IMR-90 (cell line): ENCODE data around the gene OGG1. TPM values are rescaled to one million over a fixed set of nuclear protein-coding genes. Genes with fewer than 3 reads are reported as not detected.
A peak's percentile ranks its signal among the peaks of the same experiment; 100 is the strongest.

Experiments used
- ATAC-seq: fragments of 200-7000 bp; cut with Tn5 transposase; 2 replicates; pipeline ENCODE4 v1.9.1; 2020; ENCODE audit warnings: low read depth, mild to moderate bottlenecking, moderate library complexity
- BruUV-seq: library from RNA; stranded (reverse); fragments of 400-500 nt; replicated peaks from 2 replicates; lab custom pipeline; 2021; lab: Mats Ljungman, UMichigan
- CTCF ChIA-PET: fragments of 300-600 bp; formaldehyde crosslinking; extraction: SDS; loops from one replicate; lab custom pipeline; 2021; ENCODE audit warnings: antibody characterized with exemption; lab: Yijun Ruan, JAX
- POLR2A ChIA-PET: fragments of 300-600 bp; sonication (Branson Sonifier 250); formaldehyde crosslinking; loops from one replicate; lab custom pipeline; 2022; ENCODE audit warnings: antibody characterized with exemption; ENCODE audit not compliant: unreplicated experiment; lab: Charles Lee
- DNase-seq: peaks from one replicate; pipeline ENCODE4 v3.0.0; 2013
- H2AFZ ChIP-seq: replicated peaks from 2 replicates; pipeline ENCODE3; 2013; ENCODE audit warnings: low read length, mild to moderate bottlenecking; ENCODE audit not compliant: poor library complexity
- H2AK5ac ChIP-seq: 2 replicates; pipeline ENCODE4 v1.6.1; 2013; ENCODE audit warnings: low read depth, low read length, inconsistent platforms
- H2AK9ac ChIP-seq: replicated peaks from 2 replicates; pipeline ENCODE3; 2013; ENCODE audit warnings: mild to moderate bottlenecking, low read depth, low read length, moderate library complexity; ENCODE audit not compliant: poor library complexity
- H2BK120ac ChIP-seq: 2 replicates; pipeline ENCODE4 v1.6.1; 2013; ENCODE audit warnings: low read depth, low read length, inconsistent platforms
- H2BK15ac ChIP-seq: 3 replicates; pipeline ENCODE4 v1.6.1; 2013; ENCODE audit warnings: low read depth, low read length, inconsistent platforms
- H2BK20ac ChIP-seq: 2 replicates; pipeline ENCODE4 v1.6.1; 2013; ENCODE audit warnings: low read depth, mild to moderate bottlenecking, inconsistent platforms, low read length, moderate library complexity
- H2BK5ac ChIP-seq: 2 replicates; pipeline ENCODE4 v1.6.1; 2013; ENCODE audit warnings: mild to moderate bottlenecking, low read depth, low read length, inconsistent platforms; ENCODE audit not compliant: poor library complexity, severe bottlenecking
- H3K14ac ChIP-seq: replicated peaks from 2 replicates; pipeline ENCODE4 v1.6.1; 2013; ENCODE audit warnings: low read depth, low read length, inconsistent platforms
- H3K18ac ChIP-seq: 2 replicates; pipeline ENCODE4 v1.6.1; 2013; ENCODE audit warnings: low read depth, low read length, control low read depth
- H3K23ac ChIP-seq: 2 replicates; pipeline ENCODE4 v1.6.1; 2013; ENCODE audit warnings: low read depth, low read length, inconsistent platforms
- H3K27ac ChIP-seq: 2 replicates; pipeline ENCODE4 v1.5.1; 2013; ENCODE audit warnings: mild to moderate bottlenecking, control low read depth, low read length; ENCODE audit not compliant: insufficient read depth
- H3K27me3 ChIP-seq: 2 replicates; pipeline ENCODE4 v1.6.1; 2013; ENCODE audit warnings: low read length; ENCODE audit not compliant: control insufficient read depth, insufficient read depth
- H3K36me3 ChIP-seq: 2 replicates; pipeline ENCODE4 v1.6.1; 2013; ENCODE audit warnings: low read length, mixed read lengths; ENCODE audit not compliant: control insufficient read depth, insufficient read depth
- H3K4ac ChIP-seq: 2 replicates; pipeline ENCODE4 v1.6.1; 2013; ENCODE audit warnings: low read depth, low read length, inconsistent platforms
- H3K4me1 ChIP-seq: 2 replicates; pipeline ENCODE4 v1.6.1; 2013; ENCODE audit warnings: low read length, mixed read lengths; ENCODE audit not compliant: control insufficient read depth, insufficient read depth
- H3K4me2 ChIP-seq: 2 replicates; pipeline ENCODE4 v1.6.1; 2013; ENCODE audit warnings: low read depth, mild to moderate bottlenecking, control low read depth, low read length, moderate library complexity
- H3K4me3 ChIP-seq: 2 replicates; pipeline ENCODE4 v1.5.1; 2013; ENCODE audit warnings: low read depth, mild to moderate bottlenecking, control low read depth, low read length, moderate library complexity; ENCODE audit not compliant: insufficient read depth
- H3K56ac ChIP-seq: 2 replicates; pipeline ENCODE4 v1.6.1; 2013; ENCODE audit warnings: low read length, inconsistent platforms; ENCODE audit not compliant: insufficient read depth; ENCODE audit errors: extremely low read depth
- H3K79me1 ChIP-seq, 2 experiments: 2 replicates each; pipeline ENCODE4 v1.6.1; 2013; ENCODE audit warnings: low read length in 2 of 2, inconsistent platforms in 1 of 2, low read depth in 1 of 2
- H3K9ac ChIP-seq: 2 replicates; pipeline ENCODE4 v1.6.1; 2013; ENCODE audit warnings: low read depth, low read length, control low read depth
- H3K9me1 ChIP-seq: 2 replicates; pipeline ENCODE4 v1.6.1; 2013; ENCODE audit warnings: low read length, inconsistent platforms; ENCODE audit not compliant: insufficient read depth
- H3K9me3 ChIP-seq: 2 replicates; pipeline ENCODE4 v1.6.1; 2013; ENCODE audit warnings: low read length; ENCODE audit not compliant: control insufficient read depth, insufficient read depth
- H4K20me1 ChIP-seq: 2 replicates; pipeline ENCODE4 v1.6.1; 2013; ENCODE audit warnings: low read length, inconsistent platforms; ENCODE audit not compliant: insufficient read depth
- H4K5ac ChIP-seq: 2 replicates; pipeline ENCODE4 v1.6.1; 2013; ENCODE audit warnings: mild to moderate bottlenecking, low read depth, low read length, control low read depth
- H4K8ac ChIP-seq, 2 experiments: 2 replicates each; pipeline ENCODE4 v1.6.1; 2013; ENCODE audit warnings: low read depth in 2 of 2, low read length in 2 of 2, control low read depth in 1 of 2, inconsistent platforms in 1 of 2
- H4K91ac ChIP-seq: 2 replicates; pipeline ENCODE4 v1.6.1; 2013; ENCODE audit warnings: low read depth, low read length, inconsistent platforms; ENCODE audit not compliant: insufficient read depth
- BHLHE40 ChIP-seq: fragments of 150-350 bp; IDR thresholded peaks from 2 replicates; pipeline ENCODE4 v1.6.1; 2016; ENCODE audit warnings: mild to moderate bottlenecking, low read depth, low read length
- CEBPB ChIP-seq: IDR thresholded peaks from 2 replicates; pipeline ENCODE4 v1.6.1; 2012; ENCODE audit warnings: low read depth, low read length, improper control_type of control experiment
- CHD1 ChIP-seq: IDR thresholded peaks from 2 replicates; pipeline ENCODE4 v1.6.1; 2012; ENCODE audit warnings: low read depth, low read length, improper control_type of control experiment
- CTCF ChIP-seq: conservative IDR thresholded peaks from 2 replicates; pipeline ENCODE4 v1.5.1; 2012; ENCODE audit warnings: mild to moderate bottlenecking, low read depth, low read length, improper control_type of control experiment
- ELK1 ChIP-seq: fragments of 150-350 bp; IDR thresholded peaks from 2 replicates; pipeline ENCODE4 v1.6.1; 2016; ENCODE audit warnings: low read depth, mild to moderate bottlenecking, low read length, moderate library complexity, borderline replicate concordance
- FOS ChIP-seq: fragments of 150-350 bp; IDR thresholded peaks from 2 replicates; pipeline ENCODE4 v1.6.1; 2016; ENCODE audit warnings: low read depth, low read length
- MAFK ChIP-seq: IDR thresholded peaks from 2 replicates; pipeline ENCODE4 v1.6.1; 2012; ENCODE audit warnings: low read depth, low read length, improper control_type of control experiment
- MAZ ChIP-seq: IDR thresholded peaks from 2 replicates; pipeline ENCODE4 v1.6.1; 2012; ENCODE audit warnings: low read depth, mild to moderate bottlenecking, low read length, improper control_type of control experiment, moderate library complexity, borderline replicate concordance
- MXI1 ChIP-seq: IDR thresholded peaks from 2 replicates; pipeline ENCODE4 v1.6.1; 2012; ENCODE audit warnings: low read depth, mild to moderate bottlenecking, low read length, moderate library complexity, borderline replicate concordance
- NFE2L2 ChIP-seq: fragments of 150-350 bp; IDR thresholded peaks from 2 replicates; pipeline ENCODE4 v1.6.1; 2016; ENCODE audit warnings: low read depth, mild to moderate bottlenecking, low read length
- POLR2A ChIP-seq: IDR thresholded peaks from 2 replicates; pipeline ENCODE4 v1.6.1; 2012; ENCODE audit warnings: mild to moderate bottlenecking, low read depth, low read length
- RAD21 ChIP-seq: IDR thresholded peaks from 2 replicates; pipeline ENCODE4 v1.6.1; 2012; ENCODE audit warnings: low read length, improper control_type of control experiment
- RCOR1 ChIP-seq: IDR thresholded peaks from 2 replicates; pipeline ENCODE4 v1.6.1; 2012; ENCODE audit warnings: mild to moderate bottlenecking, low read length, improper control_type of control experiment; ENCODE audit not compliant: insufficient replicate concordance
- RFX5 ChIP-seq: IDR thresholded peaks from 2 replicates; pipeline ENCODE4 v1.8.0; 2012; ENCODE audit warnings: low read depth, mild to moderate bottlenecking, low read length, moderate library complexity
- SMC3 ChIP-seq: fragments of 150-350 bp; IDR thresholded peaks from 2 replicates; pipeline ENCODE4 v1.6.1; 2016; ENCODE audit warnings: low read depth, mild to moderate bottlenecking, antibody characterized with exemption, low read length, moderate library complexity
- USF2 ChIP-seq: fragments of 150-350 bp; IDR thresholded peaks from 2 replicates; pipeline ENCODE4 v1.6.1; 2017; ENCODE audit warnings: mild to moderate bottlenecking, antibody characterized with exemption, low read length, low read depth
- WGBS, 2 experiments: methylation state at CpG; one replicate each; pipeline versions ENCODE4 v1.1.5 to v1.1.7; 2013; ENCODE audit warnings: missing lambda C conversion rate in 2 of 2; ENCODE audit not compliant: insufficient read length in 1 of 2; ENCODE audit errors: extremely low coverage in 2 of 2; 5-methylcytosine and 5-hydroxymethylcytosine counted together
- dilution Hi-C: fragments of 300-500 bp; cut with HindIII; formaldehyde crosslinking; loops from one replicate; pipeline ENCODE4 v1.14.3; 2018; ENCODE audit warnings: low sequenced_read_pairs; ENCODE audit not compliant: unreplicated experiment
- in situ Hi-C: fragments of 300-500 bp; cut with MboI; formaldehyde crosslinking; loops from 3 replicates; pipeline ENCODE4 v1.14.3; 2019; ENCODE audit warnings: low sequenced_read_pairs, inconsistent platforms, mixed read lengths
- intact Hi-C: fragments of 100-400 bp; cut with micrococcal nuclease; formaldehyde crosslinking; loops from 2 replicates; pipeline ENCODE4 v1.10.0; 2022
- polyA plus RNA-seq, 3 experiments: library from polyadenylated mRNA; depleted of rRNA; stranded (reverse); fragments of >200 nt; gene quantifications; 2 replicates each; pipeline ENCODE4 v1.2.3, GENCODE V29; 2012; ENCODE audit warnings: low replicate concordance in 1 of 3
- total RNA-seq: library from RNA; depleted of rRNA; stranded (reverse); fragments of >200 nt; gene quantifications from 2 replicates; pipeline ENCODE4 v1.2.3, GENCODE V29; 2012

Gene OGG1
- total and polyA plus RNA-seq, 2 of the 4 experiments (the other 2 are of a cell fraction), result 14.9 to 25.6 TPM

- H4K91ac ChIP-seq, result no peak overlapping the region
- H3K18ac ChIP-seq, result no peak overlapping the region
- peaks cover 0 to 15% of the 10 kb centered on the region in 2 experiments; a peak in 3 of 4 replicates for H3K79me1 ChIP-seq
- intact Hi-C loops (no loop called here), dilution Hi-C loops (no loop called here), in situ Hi-C loops (no loop called here)
- no peak overlapping the region for H2BK120ac ChIP-seq
- H3K9ac ChIP-seq, result no peak overlapping the region
- 0 out of 2 replicates have a peak overlapping the region, but pooled peaks have one; percentile 6 for H3K56ac ChIP-seq
- no peak overlapping the region for H4K5ac ChIP-seq
- POLR2A ChIA-PET, result no interaction called here
- no peak for ATAC-seq
- H3K23ac ChIP-seq, result no peak overlapping the region
- peaks cover 41% of the 10 kb centered on the region for H3K36me3 ChIP-seq
- H3K27me3 ChIP-seq, result no peaks in the 10 kb centered on the region
- H2AK9ac ChIP-seq, result no peak overlapping the region
- no TSS peak for BruUV-seq
- no peak overlapping the region for H3K27ac ChIP-seq
- 98% methylated on average over 5 of the region's 10 CpGs; no CpG with 5 or more reads in 1 of the 2 experiments for WGBS, 2 experiments
- H3K4ac ChIP-seq, result no peak overlapping the region
- no peak overlapping the region for H3K4me3 ChIP-seq
- H4K8ac ChIP-seq, result no peak overlapping the region
- no peak overlapping the region for H2AFZ ChIP-seq
- H2BK15ac ChIP-seq, result no peak overlapping the region
- H3K14ac ChIP-seq, result no peak overlapping the region
- no peak overlapping the region for H2BK20ac ChIP-seq
- H2AK5ac ChIP-seq, result no peak overlapping the region
- DNase-seq, result no peak
- no peaks in the 10 kb centered on the region for H3K4me1 ChIP-seq
- no peaks in the 10 kb centered on the region; the same call in 1 of the 2 replicates for H4K20me1 ChIP-seq
- H3K9me1 ChIP-seq, result peaks cover 11% of the 10 kb centered on the region
- no peak overlapping the region for H2BK5ac ChIP-seq
- CTCF ChIA-PET, result no interaction called here
- H3K4me2 ChIP-seq, result no peak overlapping the region
- no peaks in the 10 kb centered on the region for H3K9me3 ChIP-seq
- TF ChIP-seq CEBPB (no peak), FOS (no peak), NFE2L2 (no peak), USF2 (no peak), MAFK (no peak), RCOR1 (no peak), BHLHE40 (no peak), CHD1 (no peak), RAD21 (no peak), POLR2A (no peak), MAZ (no peak), ELK1 (no peak), RFX5 (no peak), CTCF (no peak), SMC3 (no peak), MXI1 (no peak)
Observed at GRCh38 chr3:9760779-9761505, 11.2 kb downstream of the OGG1 start.
